Suprapubic skin (tissue), 4 donors: ENCODE data around the gene EXT2. TPM values are rescaled to one million over a fixed set of nuclear protein-coding genes. Genes with fewer than 3 reads are reported as not detected.
A peak's percentile ranks its signal among the peaks of the same experiment; 100 is the strongest.

Source experiments
- DNase-seq, 2 donors: peaks; one replicate each; pipeline ENCODE4 v3.0.0-alpha.2; 2019; ENCODE audit warnings: low spot score in 2 of 2
- H3K27ac ChIP-seq: fragments of 200-600 bp; sonication (generic); one replicate; pipeline ENCODE4 v1.5.1; 2019
- H3K27me3 ChIP-seq: fragments of 200-600 bp; sonication (generic); one replicate; pipeline ENCODE4 v1.5.1; 2019
- H3K36me3 ChIP-seq: fragments of 200-600 bp; sonication (generic); one replicate; pipeline ENCODE4 v1.5.1; 2019
- H3K4me1 ChIP-seq: fragments of 200-600 bp; sonication (generic); one replicate; pipeline ENCODE4 v1.5.1; 2019
- H3K4me3 ChIP-seq: fragments of 200-600 bp; sonication (generic); one replicate; pipeline ENCODE4 v1.5.1; 2019; ENCODE audit warnings: mild to moderate bottlenecking
- H3K9me3 ChIP-seq: fragments of 200-600 bp; sonication (generic); one replicate; pipeline ENCODE4 v1.5.1; 2019
- CTCF ChIP-seq, 2 donors: fragments of 200-600 bp in 1 of 2; fragments of 450-650 bp in 1 of 2; sonication (generic) in 1 of 2; IDR thresholded peaks; one replicate each; pipeline ENCODE4 v1.5.1; 2016 to 2019; ENCODE audit warnings: antibody characterized with exemption in 2 of 2, mild to moderate bottlenecking in 1 of 2, moderate library complexity in 1 of 2
- EP300 ChIP-seq: sonication (generic); formaldehyde crosslinking; IDR thresholded peaks from one replicate; pipeline ENCODE4 v1.6.1; 2017; ENCODE audit warnings: antibody characterized with exemption
- POLR2A ChIP-seq, 2 donors: fragments of 450-650 bp; IDR thresholded peaks; one replicate each; pipeline ENCODE4 v1.6.1; 2017; ENCODE audit warnings: antibody characterized with exemption in 2 of 2, mild to moderate bottlenecking in 2 of 2, moderate library complexity in 2 of 2
- POLR2AphosphoS5 ChIP-seq, 3 donors: sonication (generic); formaldehyde crosslinking; IDR thresholded peaks; one replicate each; pipeline ENCODE4 v1.6.1; 2017; ENCODE audit warnings: antibody characterized with exemption in 3 of 3
- WGBS: methylation state at CpG from one replicate; pipeline ENCODE4 v1.1.5; 2018; 5-methylcytosine and 5-hydroxymethylcytosine counted together
- total RNA-seq, 4 donors: library from RNA; depleted of rRNA; stranded (reverse); fragments of >200 nt; gene quantifications; one replicate each; pipeline ENCODE4 v1.1.0, GENCODE V29; 2016

The EXT2 gene
- total RNA-seq, 4 donors from 2014 or later = 66.3 to 82.0 (median 72.4) TPM

- 71% methylated on average over 10 of the region's 14 CpGs for WGBS
These were observed 166.5 kb downstream of the EXT2 start for GRCh38 chr11:44261800-44262591.

GRCh38 chr11:44263738-44264437 is 168.4 kb downstream of the EXT2 start:
- Histone ChIP-seq H3K27me3 (no peaks in the 10 kb centered on the region), H3K36me3 (no peaks in the 10 kb centered on the region), H3K9me3 (no peaks in the 10 kb centered on the region), H3K4me1 (no peaks in the 10 kb centered on the region), H3K27ac (no peak overlapping the region), H3K4me3 (no peak overlapping the region)
- TF ChIP-seq EP300 = no peak
- TF ChIP-seq POLR2A (IDR thresholded peaks at IDR 0.05) = no peak
- no peak for TF ChIP-seq POLR2AphosphoS5 (IDR thresholded peaks at IDR 0.05)
- DNase-seq = no peak
- 91% methylated on average over 14 of the region's 20 CpGs for WGBS

More at GRCh38 chr11:44261800-44262591, 166.5 kb downstream of the EXT2 start:
- DNase-seq = no peak
- no peaks in the 10 kb centered on the region for H3K27me3 ChIP-seq
- H3K9me3 ChIP-seq = no peaks in the 10 kb centered on the region
- no peaks in the 10 kb centered on the region for H3K4me1 ChIP-seq
- TF ChIP-seq CTCF (IDR thresholded peaks at IDR 0.05) (no peak), POLR2AphosphoS5 (IDR thresholded peaks at IDR 0.05) (no peak), EP300 (no peak), POLR2A (IDR thresholded peaks at IDR 0.05) (no peak)
- no peaks in the 10 kb centered on the region for H3K36me3 ChIP-seq
- no peak overlapping the region for H3K4me3 ChIP-seq
- no peak overlapping the region for H3K27ac ChIP-seq

GRCh38 chr11:44264438-44264749 is 168.9 kb downstream of the EXT2 start:
- Histone ChIP-seq H3K27ac (no peak overlapping the region), H3K9me3 (no peaks in the 10 kb centered on the region), H3K36me3 (no peaks in the 10 kb centered on the region), H3K27me3 (no peaks in the 10 kb centered on the region), H3K4me3 (no peak overlapping the region), H3K4me1 (no peaks in the 10 kb centered on the region)
- TF ChIP-seq EP300 (no peak), CTCF (IDR thresholded peaks at IDR 0.05) (no peak), POLR2AphosphoS5 (IDR thresholded peaks at IDR 0.05) (no peak), POLR2A (IDR thresholded peaks at IDR 0.05) (no peak)
- 85% methylated on average over 5 of the region's 8 CpGs for WGBS
- DNase-seq = no peak

- no peak for DNase-seq
- H3K9me3 ChIP-seq = no peaks in the 10 kb centered on the region
- TF ChIP-seq CTCF (IDR thresholded peaks at IDR 0.05) = no peak
- no peak for TF ChIP-seq POLR2AphosphoS5 (IDR thresholded peaks at IDR 0.05)
- no peak for TF ChIP-seq EP300
- TF ChIP-seq POLR2A (IDR thresholded peaks at IDR 0.05) = no peak
- no peak overlapping the region for H3K4me3 ChIP-seq
- no peaks in the 10 kb centered on the region for H3K4me1 ChIP-seq
- H3K27ac ChIP-seq = no peak overlapping the region
- H3K27me3 ChIP-seq = no peaks in the 10 kb centered on the region
- no CpG with 5 or more reads among the region's 22 CpGs for WGBS
- no peaks in the 10 kb centered on the region for H3K36me3 ChIP-seq
These were observed 169.3 kb downstream of the EXT2 start for GRCh38 chr11:44264761-44265160.

GRCh38 chr11:44266056-44266780 is 170.7 kb downstream of the EXT2 start:
- 83% methylated on average over 9 of the region's 9 CpGs for WGBS
- H3K27ac ChIP-seq = no peak overlapping the region
- no peak for TF ChIP-seq CTCF (IDR thresholded peaks at IDR 0.05)
- no peak for TF ChIP-seq POLR2AphosphoS5 (IDR thresholded peaks at IDR 0.05)
- TF ChIP-seq EP300 = no peak
- TF ChIP-seq POLR2A (IDR thresholded peaks at IDR 0.05) = no peak
- H3K27me3 ChIP-seq = peaks cover 2% of the 10 kb centered on the region
- no peaks in the 10 kb centered on the region for H3K36me3 ChIP-seq
- DNase-seq = peak in 1 of 2 donors; percentile 50
- no peak overlapping the region for H3K4me3 ChIP-seq
- H3K4me1 ChIP-seq = no peaks in the 10 kb centered on the region
- no peaks in the 10 kb centered on the region for H3K9me3 ChIP-seq
